Trophoblast cell (in vitro differentiated cells and primary cell): ENCODE results near the gene GPRIN1.

Experiments
- DNase-seq, 2 donors: peaks; one replicate each; pipeline ENCODE4 v3.0.0-alpha.2; 2016
- H2AFZ ChIP-seq: 2 replicates; pipeline ENCODE4 v1.6.1; 2013; ENCODE audit warnings: low read length, moderate library complexity, mild to moderate bottlenecking; ENCODE audit not compliant: insufficient read depth, poor library complexity
- H2AK5ac ChIP-seq: 2 replicates; pipeline ENCODE4 v1.6.1; 2013; ENCODE audit warnings: mild to moderate bottlenecking, low read length
- H2BK120ac ChIP-seq: 2 replicates; pipeline ENCODE4 v1.6.1; 2013; ENCODE audit warnings: low read length, mild to moderate bottlenecking, moderate library complexity; ENCODE audit not compliant: insufficient read depth, poor library complexity
- H2BK12ac ChIP-seq: 2 replicates; pipeline ENCODE4 v1.6.1; 2013; ENCODE audit warnings: mild to moderate bottlenecking, low read length, moderate library complexity
- H2BK5ac ChIP-seq: 2 replicates; pipeline ENCODE4 v1.6.1; 2013; ENCODE audit warnings: low read length, low read depth, moderate library complexity, mild to moderate bottlenecking; ENCODE audit not compliant: poor library complexity
- H3K14ac ChIP-seq: 2 replicates; pipeline ENCODE4 v1.6.1; 2013; ENCODE audit warnings: mild to moderate bottlenecking, low read length
- H3K18ac ChIP-seq: 2 replicates; pipeline ENCODE4 v1.6.1; 2013; ENCODE audit warnings: mild to moderate bottlenecking, low read length
- H3K23ac ChIP-seq: 2 replicates; pipeline ENCODE4 v1.6.1; 2013; ENCODE audit warnings: low read length
- H3K27ac ChIP-seq: 2 replicates; pipeline ENCODE4 v1.5.1; 2013; ENCODE audit warnings: low read depth, mild to moderate bottlenecking, inconsistent platforms, low read length, moderate library complexity
- H3K27me3 ChIP-seq: 2 replicates; pipeline ENCODE4 v1.6.1; 2013; ENCODE audit warnings: inconsistent platforms, mild to moderate bottlenecking, low read length, moderate library complexity; ENCODE audit not compliant: insufficient read depth
- H3K36me3 ChIP-seq, 2 experiments: 1 replicate in 1 of 2; 2 replicates in 1 of 2; pipeline ENCODE4 v1.6.1; 2013; ENCODE audit warnings: low read length in 2 of 2, mild to moderate bottlenecking in 2 of 2, moderate library complexity in 1 of 2; ENCODE audit not compliant: insufficient read depth in 2 of 2, control insufficient read depth in 1 of 2
- H3K4ac ChIP-seq: 2 replicates; pipeline ENCODE4 v1.6.1; 2013; ENCODE audit warnings: low read depth, mild to moderate bottlenecking, low read length, moderate library complexity
- H3K4me1 ChIP-seq, 2 experiments: 1 replicate in 1 of 2; 2 replicates in 1 of 2; pipeline ENCODE4 v1.6.1; 2013; ENCODE audit warnings: low read length in 2 of 2, mild to moderate bottlenecking in 2 of 2, moderate library complexity in 1 of 2; ENCODE audit not compliant: insufficient read depth in 2 of 2, control insufficient read depth in 1 of 2
- H3K4me2 ChIP-seq: 2 replicates; pipeline ENCODE4 v1.6.1; 2013; ENCODE audit warnings: inconsistent platforms, mild to moderate bottlenecking, low read length, moderate library complexity
- H3K4me3 ChIP-seq: 2 replicates; pipeline ENCODE4 v1.5.1; 2013; ENCODE audit warnings: mild to moderate bottlenecking, low read depth, low read length, inconsistent platforms
- H3K79me1 ChIP-seq: one replicate; pipeline ENCODE4 v1.6.1; 2013; ENCODE audit warnings: low read length
- H3K79me2 ChIP-seq: 2 replicates; pipeline ENCODE4 v1.6.1; 2013; ENCODE audit warnings: low read length, mild to moderate bottlenecking; ENCODE audit not compliant: control insufficient read depth, insufficient read depth, poor library complexity
- H3K9ac ChIP-seq: 2 replicates; pipeline ENCODE4 v1.6.1; 2013; ENCODE audit warnings: mild to moderate bottlenecking, low read length
- H3K9me3 ChIP-seq: 2 replicates; pipeline ENCODE4 v1.6.1; 2013; ENCODE audit warnings: low read depth, mild to moderate bottlenecking, control low read depth, inconsistent platforms, low read length; ENCODE audit not compliant: insufficient read depth
- H4K12ac ChIP-seq: 2 replicates; pipeline ENCODE4 v1.6.1; 2013; ENCODE audit warnings: low read depth, mild to moderate bottlenecking, low read length, moderate library complexity
- H4K8ac ChIP-seq: 2 replicates; pipeline ENCODE4 v1.6.1; 2013; ENCODE audit warnings: low read depth, mild to moderate bottlenecking, low read length, moderate library complexity
- H4K91ac ChIP-seq: one replicate; pipeline ENCODE4 v1.6.1; 2013; ENCODE audit warnings: low read depth, mild to moderate bottlenecking, low read length, moderate library complexity
- WGBS: extraction: QIAGEN DNeasy Blood & Tissue Kit; methylation state at CpG from one replicate; pipeline ENCODE4 v1.1.7; 2013; ENCODE audit warnings: missing lambda C conversion rate; ENCODE audit not compliant: insufficient read length, insufficient coverage; ENCODE audit errors: extremely low coverage; 5-methylcytosine and 5-hydroxymethylcytosine counted together

Gene GPRIN1

GRCh38 chr5:176619569-176620332, 9.8 kb upstream of the GPRIN1 start:
- H3K9me3 ChIP-seq: peaks cover 18% of the 10 kb centered on the region
- no peak overlapping the region for H3K18ac ChIP-seq
- no peak overlapping the region for H3K27ac ChIP-seq
- no peak overlapping the region for H3K4me3 ChIP-seq
- no peak overlapping the region for H3K9ac ChIP-seq
- peaks cover 30% of the 10 kb centered on the region for H3K27me3 ChIP-seq
- H3K79me1 ChIP-seq: no peaks in the 10 kb centered on the region
- H4K8ac ChIP-seq: no peak overlapping the region
- no peak overlapping the region for H2AK5ac ChIP-seq
- H4K12ac ChIP-seq: no peak overlapping the region
- H2BK120ac ChIP-seq: no peak overlapping the region
- no peak overlapping the region for H3K23ac ChIP-seq
- H3K79me2 ChIP-seq: no peaks in the 10 kb centered on the region
- peak overlapping the region; percentile 1 for H3K4me2 ChIP-seq
- H3K4ac ChIP-seq: no peak overlapping the region
- DNase-seq: no peak
- no peak overlapping the region for H4K91ac ChIP-seq
- H2AFZ ChIP-seq: no peak overlapping the region
- H3K4me1 ChIP-seq: no peaks in the 10 kb centered on the region
- no peak overlapping the region for H3K14ac ChIP-seq
- no peak overlapping the region for H2BK5ac ChIP-seq
- no peak overlapping the region for H2BK12ac ChIP-seq
- H3K36me3 ChIP-seq: no peaks in the 10 kb centered on the region
- WGBS: no CpG with 5 or more reads among the region's 59 CpGs

GRCh38 chr5:176619203-176619568, 9.2 kb upstream of the GPRIN1 start:
- WGBS: no CpG with 5 or more reads among the region's 31 CpGs
- peaks cover 18% of the 10 kb centered on the region for H3K9me3 ChIP-seq
- H2BK5ac ChIP-seq: no peak overlapping the region
- H3K14ac ChIP-seq: no peak overlapping the region
- no peaks in the 10 kb centered on the region for H3K36me3 ChIP-seq
- H3K23ac ChIP-seq: no peak overlapping the region
- H3K4me2 ChIP-seq: peak overlapping the region; percentile 1
- H3K79me2 ChIP-seq: no peaks in the 10 kb centered on the region
- H3K4me3 ChIP-seq: no peak overlapping the region
- no peak overlapping the region for H2BK12ac ChIP-seq
- no peak overlapping the region for H2AFZ ChIP-seq
- DNase-seq: no peak
- H4K8ac ChIP-seq: no peak overlapping the region
- peaks cover 30% of the 10 kb centered on the region for H3K27me3 ChIP-seq
- H3K4me1 ChIP-seq: no peaks in the 10 kb centered on the region
- H4K91ac ChIP-seq: no peak overlapping the region
- no peak overlapping the region for H3K9ac ChIP-seq
- no peak overlapping the region for H3K27ac ChIP-seq
- no peak overlapping the region for H3K4ac ChIP-seq
- no peak overlapping the region for H2BK120ac ChIP-seq
- no peaks in the 10 kb centered on the region for H3K79me1 ChIP-seq
- no peak overlapping the region for H3K18ac ChIP-seq
- H2AK5ac ChIP-seq: no peak overlapping the region
- no peak overlapping the region for H4K12ac ChIP-seq

GRCh38 chr5:176618783-176619182, 8.8 kb upstream of the GPRIN1 start:
- Histone ChIP-seq H3K36me3 (no peaks in the 10 kb centered on the region), H2BK5ac (no peak overlapping the region), H4K91ac (no peak overlapping the region), H3K14ac (no peak overlapping the region), H3K4me2 (no peak overlapping the region), H3K9ac (no peak overlapping the region), H3K4me1 (no peaks in the 10 kb centered on the region), H3K23ac (no peak overlapping the region), H3K27ac (no peak overlapping the region), H3K27me3 (peaks cover 30% of the 10 kb centered on the region), H3K4me3 (no peak overlapping the region), H2AFZ (no peak overlapping the region), H3K79me1 (no peaks in the 10 kb centered on the region), H3K4ac (no peak overlapping the region), H3K9me3 (peaks cover 18% of the 10 kb centered on the region), H4K8ac (no peak overlapping the region), H3K18ac (no peak overlapping the region), H4K12ac (no peak overlapping the region), H2AK5ac (no peak overlapping the region), H2BK12ac (no peak overlapping the region), H2BK120ac (no peak overlapping the region), H3K79me2 (no peaks in the 10 kb centered on the region)
- no peak for DNase-seq
- WGBS: no CpG with 5 or more reads among the region's 19 CpGs

GRCh38 chr5:176616511-176616910, 6.6 kb upstream of the GPRIN1 start:
- Histone ChIP-seq H3K9me3 (peaks cover 18% of the 10 kb centered on the region), H3K4me1 (no peaks in the 10 kb centered on the region), H3K79me1 (no peaks in the 10 kb centered on the region), H3K23ac (no peak overlapping the region), H3K9ac (no peak overlapping the region), H3K79me2 (no peaks in the 10 kb centered on the region), H3K36me3 (no peaks in the 10 kb centered on the region), H4K12ac (no peak overlapping the region), H3K4me2 (no peak overlapping the region), H3K27ac (no peak overlapping the region), H4K8ac (no peak overlapping the region), H3K14ac (no peak overlapping the region), H2BK120ac (no peak overlapping the region), H3K27me3 (peaks cover 30% of the 10 kb centered on the region), H2BK5ac (no peak overlapping the region), H4K91ac (no peak overlapping the region), H2BK12ac (no peak overlapping the region), H3K4me3 (no peak overlapping the region), H3K18ac (no peak overlapping the region), H3K4ac (no peak overlapping the region), H2AK5ac (no peak overlapping the region), H2AFZ (no peak overlapping the region)
- no peak for DNase-seq
- WGBS: no CpG with 5 or more reads among the region's 7 CpGs
